H1 (cell line): Measurements from ENCODE around the gene SCUBE2. TPM values are rescaled to one million over a fixed set of nuclear protein-coding genes. Genes with fewer than 3 reads are reported as not detected.

Experiments
- CTBP2 ChIP-seq: IDR thresholded peaks from 2 replicates; pipeline ENCODE4 v1.7.0; 2011; ENCODE audit warnings: borderline replicate concordance, mild to moderate bottlenecking, moderate library complexity, mixed read lengths, low read length; ENCODE audit not compliant: insufficient read depth, insufficient read length
- RBBP5 ChIP-seq: IDR thresholded peaks from 2 replicates; pipeline ENCODE4 v1.7.1; 2012; ENCODE audit warnings: low read depth, mild to moderate bottlenecking, inconsistent platforms, low read length, moderate library complexity, borderline replicate concordance
- RXRA ChIP-seq: IDR thresholded peaks from 2 replicates; pipeline ENCODE4 v1.6.1; 2011; ENCODE audit warnings: low read depth, mild to moderate bottlenecking, low read length, moderate library complexity; ENCODE audit not compliant: insufficient read depth
- TAF7 ChIP-seq: optimal IDR thresholded peaks from 2 replicates; pipeline ENCODE3; 2011; ENCODE audit warnings: low read depth, mild to moderate bottlenecking, inconsistent platforms, low read length, moderate library complexity, borderline replicate concordance
- TBP ChIP-seq: IDR thresholded peaks from 2 replicates; pipeline ENCODE4 v1.6.1; 2011; ENCODE audit warnings: low read depth, low read length, improper control_type of control experiment
- USF2 ChIP-seq: IDR thresholded peaks from 2 replicates; pipeline ENCODE4 v1.6.1; 2011; ENCODE audit warnings: low read length, improper control_type of control experiment
- polyA plus RNA-seq, 7 experiments: library from polyadenylated mRNA; depleted of rRNA in 3 of 7; stranded (reverse) in 5 of 7; unstranded in 2 of 7; fragments of >200 nt in 5 of 7; fragments of 200-250 nt in 2 of 7; gene quantifications; 1 replicate in 5 of 7; 2 replicates in 1 of 7; 4 replicates in 1 of 7; pipeline versions ENCODE4 v1.2.1 to v1.2.3, GENCODE V29; 2011 to 2013; ENCODE audit warnings: missing spikeins in 2 of 7, mixed read lengths in 2 of 7
- total RNA-seq: library from RNA; stranded (reverse); fragmentation: NEBNext Ultra II Directional; extraction: Animal tissue kit (Norgen Biotek cat#: 25700); gene quantifications from 2 replicates; pipeline ENCODE4 v1.2.1, GENCODE V29; 2021

The SCUBE2 gene
- total and polyA plus RNA-seq, 2 of the 8 experiments (the other 6 are each of a cell fraction or from before 2014, with no cell fraction given): 0.29 to 1.2 TPM

GRCh38 chr11:9133956-9134355 lies 42.6 kb upstream of the SCUBE2 start (continued):
- no peak for TF ChIP-seq TAF7
- TF ChIP-seq RXRA: no peak
- no peak for TF ChIP-seq USF2
- TF ChIP-seq TBP: no peak
- TF ChIP-seq CTBP2: no peak
- TF ChIP-seq RBBP5: no peak
